Vagina (tissue), 2 donors: ENCODE results near the gene TUBGCP3.

Source experiments
- CTCF ChIP-seq, 3 experiments: fragments of 450-650 bp in 2 of 3; fragments of 200-600 bp in 1 of 3; sonication (generic) in 1 of 3; IDR thresholded peaks; one replicate each; pipeline ENCODE4 v1.5.1; 2017 to 2019; ENCODE audit warnings: antibody characterized with exemption in 3 of 3, mild to moderate bottlenecking in 2 of 3, moderate library complexity in 2 of 3
- POLR2A ChIP-seq, 2 donors: fragments of 450-650 bp; IDR thresholded peaks; one replicate each; pipeline ENCODE4 v1.6.1; 2017; ENCODE audit warnings: antibody characterized with exemption in 2 of 2, mild to moderate bottlenecking in 2 of 2, moderate library complexity in 2 of 2
- POLR2AphosphoS5 ChIP-seq, 2 donors: sonication (generic); formaldehyde crosslinking; IDR thresholded peaks; one replicate each; pipeline ENCODE4 v1.9.0; 2017; ENCODE audit warnings: antibody characterized with exemption in 2 of 2, mild to moderate bottlenecking in 2 of 2, low read depth in 1 of 2; ENCODE audit not compliant: insufficient read depth in 1 of 2

GRCh38 chr13:112579310-112579843, 8.6 kb downstream of the TUBGCP3 start:
- no peak for TF ChIP-seq POLR2AphosphoS5 (IDR thresholded peaks at IDR 0.05; ENCODE audit: insufficient read depth in 1 of 2, low read depth in 1 of 2)
- TF ChIP-seq CTCF (IDR thresholded peaks at IDR 0.05) = no peak
- TF ChIP-seq POLR2A (IDR thresholded peaks at IDR 0.05) = no peak
